Dedifferentiated amniotic fluid mesenchymal stem cell (primary cell): ENCODE data around the gene AKR7A3.

Source experiments
- DNase-seq: peaks from one replicate; pipeline ENCODE4 v3.0.0-alpha.2; 2016; ENCODE audit errors: extremely low spot score

Gene AKR7A3

DNA sequence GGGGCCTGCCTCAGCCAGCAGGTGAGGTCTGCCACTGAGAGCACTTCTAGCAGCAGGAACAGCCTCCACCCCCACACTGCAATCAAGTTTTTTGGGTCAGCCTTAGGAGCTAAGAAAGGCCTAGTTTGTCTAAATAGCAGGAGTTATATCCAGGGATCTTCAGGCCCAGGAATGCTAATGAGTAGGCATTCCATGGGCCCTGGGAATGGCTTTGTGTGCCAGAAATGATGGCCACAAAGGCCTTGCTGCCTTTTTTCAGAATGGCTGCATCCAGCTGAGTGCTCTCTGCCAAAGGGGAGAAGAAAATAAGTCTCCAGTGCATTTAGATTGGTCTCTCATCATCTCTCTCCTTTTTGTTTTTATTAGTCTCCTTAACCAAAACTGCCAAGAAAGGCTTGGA lies 34.2 kb downstream of the AKR7A3 start:
- DNase-seq, result no peak

DNA sequence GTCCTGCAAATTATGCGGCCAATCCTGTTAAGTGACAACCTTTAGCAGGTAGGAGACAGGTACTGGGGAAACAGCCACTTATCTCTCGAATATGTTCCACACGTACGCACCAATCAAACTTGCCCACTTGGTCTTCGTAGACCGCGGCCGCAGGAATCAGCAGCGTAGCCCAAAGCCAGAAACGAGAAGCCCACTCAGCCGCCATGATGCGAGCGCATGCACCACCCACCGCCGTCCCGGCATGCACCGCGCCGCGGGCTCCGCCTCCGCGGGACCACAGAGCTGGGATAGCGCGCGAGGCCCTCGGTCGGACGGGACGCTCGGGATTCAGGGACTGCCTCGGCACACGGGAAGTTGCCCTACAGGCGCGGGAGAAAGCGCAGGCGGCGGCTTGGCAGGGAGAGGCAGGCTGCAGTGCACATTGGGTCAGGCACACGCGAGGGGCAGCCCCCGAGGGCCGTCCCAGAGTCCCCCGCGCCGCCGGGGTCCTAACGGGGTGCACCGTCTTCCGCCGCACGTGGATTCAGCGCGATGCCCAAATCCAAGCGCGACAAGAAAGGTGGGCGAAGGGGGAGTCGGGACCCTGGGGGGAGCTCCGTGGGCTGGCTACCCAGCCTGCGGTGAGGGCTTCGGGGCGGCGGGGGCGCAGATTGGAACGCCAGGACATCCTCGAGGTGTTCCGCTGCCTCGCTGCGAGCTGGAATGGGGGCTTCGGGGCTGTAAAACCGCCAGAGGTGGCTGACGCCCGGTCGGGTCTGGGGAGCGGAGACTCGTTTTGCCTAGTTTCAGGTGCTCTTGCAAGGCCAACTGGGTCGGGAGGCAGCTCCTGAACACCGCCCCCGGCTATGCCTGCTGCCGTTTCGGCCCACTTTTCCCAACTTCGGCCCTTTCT lies 37.0 kb downstream of the AKR7A3 start, which contains the start of the genes EMC1 and MRTO4:
Gene EMC1 (minus strand): TSS at position 220 of the 892 bp plus-strand sequence. CDS start 15 bp downstream, at position 205.
Gene MRTO4 (plus strand): TSS at position 501 of the 892 bp plus-strand sequence. CDS start 31 bp downstream, at position 532.
- peak; percentile 82 for DNase-seq

DNA sequence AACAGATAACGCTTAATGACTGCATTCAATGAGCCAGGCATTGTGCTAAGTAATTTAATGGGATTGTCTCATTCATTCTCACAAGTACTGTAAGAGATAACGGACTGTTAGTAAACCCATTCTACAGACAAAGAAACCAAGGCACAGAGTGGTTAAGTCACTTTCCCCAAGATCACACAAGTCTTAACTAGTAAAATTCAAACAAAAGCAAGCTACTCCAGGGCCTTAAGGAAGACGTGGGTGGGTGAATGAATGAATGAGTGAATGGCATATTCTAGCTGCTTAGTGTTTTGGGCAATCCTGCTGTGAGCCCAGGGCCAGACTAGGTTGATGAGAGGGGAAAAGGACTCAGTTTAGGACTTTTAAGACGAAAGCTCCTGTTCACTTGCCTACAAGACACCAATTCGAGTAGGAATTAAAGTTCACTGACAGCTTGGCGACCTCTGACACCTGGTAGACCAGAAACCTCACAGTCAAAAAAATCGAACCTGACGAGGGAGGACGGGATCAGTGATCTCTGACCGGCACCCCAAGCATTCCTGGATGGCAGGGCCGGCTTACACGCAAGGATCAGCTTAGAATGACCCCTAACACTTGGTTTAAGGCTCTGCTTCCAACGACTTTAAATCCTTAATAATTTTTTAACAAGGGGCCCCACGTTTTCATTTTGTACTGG lies 37.8 kb downstream of the AKR7A3 start:
- no peak for DNase-seq

DNA sequence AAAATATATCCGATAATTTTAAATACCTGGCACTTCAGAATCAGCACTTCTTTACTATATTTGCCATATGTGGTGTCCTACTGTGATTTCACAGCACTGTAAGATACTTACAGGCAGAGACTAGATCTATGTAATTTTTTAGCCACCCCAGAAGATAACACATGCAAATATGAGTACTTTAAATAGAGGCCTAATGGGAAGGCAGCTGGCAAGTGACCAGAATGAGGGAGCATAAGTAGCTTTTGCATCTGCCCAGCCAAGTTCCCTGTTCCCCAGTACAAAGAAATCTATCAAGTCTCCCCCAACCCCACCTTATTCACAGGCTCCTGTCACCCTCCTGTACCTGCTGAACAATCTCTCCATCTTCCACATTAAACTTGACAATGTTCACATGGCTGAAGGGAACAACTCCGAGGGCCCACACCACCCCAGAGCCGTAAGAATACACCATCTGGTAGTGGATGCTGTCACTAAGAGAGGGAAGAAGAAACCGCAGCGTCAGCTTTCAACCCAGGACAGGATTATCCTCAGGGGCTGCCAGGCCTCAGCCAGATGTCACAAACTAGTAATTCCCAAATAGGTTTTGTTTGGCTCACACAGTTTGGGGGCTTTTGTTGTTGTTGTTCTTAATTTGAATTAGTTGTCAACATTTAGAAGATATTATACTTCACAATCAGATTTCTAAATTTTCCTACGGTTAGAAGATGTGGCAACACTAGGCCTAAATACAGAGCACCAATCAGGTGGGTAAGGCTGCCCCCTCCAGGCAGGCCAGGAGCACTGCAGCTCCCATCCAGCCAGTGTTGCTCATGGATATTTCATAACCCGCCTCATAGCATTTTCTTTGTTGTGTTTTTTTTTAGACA lies 47.7 kb downstream of the AKR7A3 start:
- DNase-seq, result peak; percentile 82

DNA sequence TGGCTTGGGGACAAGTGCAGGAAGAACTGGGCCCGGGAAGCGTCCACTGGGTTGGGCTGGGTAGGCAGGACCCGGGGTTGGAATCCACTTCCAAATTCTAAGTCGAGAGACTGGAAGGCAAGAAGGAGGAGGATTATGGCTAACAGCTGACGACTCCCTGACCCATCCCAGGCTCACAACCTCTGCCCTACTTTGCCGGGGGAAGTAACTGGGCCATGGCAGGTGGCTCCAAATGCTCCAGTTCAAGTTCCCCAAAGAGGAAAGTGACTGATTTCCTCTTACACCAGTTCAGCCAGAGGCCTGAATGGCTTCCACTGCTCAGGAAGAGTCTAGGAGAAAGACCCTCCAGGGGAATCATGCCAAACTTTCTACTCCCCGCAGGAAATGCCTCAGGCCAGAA lies 48.7 kb downstream of the AKR7A3 start:
- no peak for DNase-seq

DNA sequence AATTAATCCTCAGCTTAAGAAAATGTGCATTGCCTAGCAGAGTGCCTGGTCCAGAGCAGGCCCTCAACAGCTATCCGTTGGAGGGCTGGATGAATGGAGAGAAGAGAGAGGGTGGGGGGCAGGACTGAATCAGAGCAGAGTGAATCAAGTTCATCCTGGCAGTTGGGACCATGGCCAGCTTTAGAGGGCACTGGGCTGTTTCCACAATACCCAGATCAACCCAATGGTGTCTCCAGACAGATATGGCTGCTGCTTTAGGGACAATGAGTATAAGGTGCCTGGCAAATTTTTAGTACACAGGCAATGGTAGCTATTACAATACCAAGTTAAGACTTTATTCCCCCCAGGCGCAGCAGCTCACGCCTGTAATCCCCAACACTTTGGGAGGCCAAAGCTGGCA lies 54.3 kb downstream of the AKR7A3 start:
- no peak for DNase-seq
